Effector memory CD4-positive, alpha-beta T cell (primary cell): ENCODE results near the gene GOLM1.

Experiments
- DNase-seq, 3 donors: peaks; one replicate each; pipeline ENCODE4 v3.0.0-alpha.2; 2020
- H3K27ac ChIP-seq: 2 replicates; pipeline ENCODE4 v1.7.0; 2013; ENCODE audit warnings: mild to moderate bottlenecking, low read length, moderate library complexity; ENCODE audit not compliant: insufficient read depth, poor library complexity, severe bottlenecking
- H3K27me3 ChIP-seq: replicated peaks from 2 replicates; pipeline ENCODE4 v1.7.0; 2013; ENCODE audit warnings: mild to moderate bottlenecking, low read length; ENCODE audit not compliant: insufficient read depth, control insufficient read depth, poor library complexity, severe bottlenecking
- H3K36me3 ChIP-seq: 2 replicates; pipeline ENCODE4 v1.7.0; 2013; ENCODE audit warnings: mild to moderate bottlenecking, low read length, moderate library complexity; ENCODE audit not compliant: control insufficient read depth, insufficient read depth
- H3K4me1 ChIP-seq: 2 replicates; pipeline ENCODE4 v1.7.0; 2013; ENCODE audit warnings: low read length, mild to moderate bottlenecking; ENCODE audit not compliant: control insufficient read depth, insufficient read depth, poor library complexity, severe bottlenecking
- H3K4me3 ChIP-seq: 2 replicates; pipeline ENCODE4 v1.7.0; 2013; ENCODE audit warnings: low read length, low read depth, mild to moderate bottlenecking; ENCODE audit not compliant: insufficient read depth, poor library complexity, severe bottlenecking
- H3K9me3 ChIP-seq: 2 replicates; pipeline ENCODE4 v1.7.0; 2013; ENCODE audit warnings: mild to moderate bottlenecking, low read length, moderate library complexity; ENCODE audit not compliant: control insufficient read depth

Gene GOLM1

GRCh38 chr9:86035827-86036440 lies 63.4 kb downstream of the GOLM1 start:
- Histone ChIP-seq H3K36me3 (no peaks in the 10 kb centered on the region), H3K9me3 (no peaks in the 10 kb centered on the region)

DNA sequence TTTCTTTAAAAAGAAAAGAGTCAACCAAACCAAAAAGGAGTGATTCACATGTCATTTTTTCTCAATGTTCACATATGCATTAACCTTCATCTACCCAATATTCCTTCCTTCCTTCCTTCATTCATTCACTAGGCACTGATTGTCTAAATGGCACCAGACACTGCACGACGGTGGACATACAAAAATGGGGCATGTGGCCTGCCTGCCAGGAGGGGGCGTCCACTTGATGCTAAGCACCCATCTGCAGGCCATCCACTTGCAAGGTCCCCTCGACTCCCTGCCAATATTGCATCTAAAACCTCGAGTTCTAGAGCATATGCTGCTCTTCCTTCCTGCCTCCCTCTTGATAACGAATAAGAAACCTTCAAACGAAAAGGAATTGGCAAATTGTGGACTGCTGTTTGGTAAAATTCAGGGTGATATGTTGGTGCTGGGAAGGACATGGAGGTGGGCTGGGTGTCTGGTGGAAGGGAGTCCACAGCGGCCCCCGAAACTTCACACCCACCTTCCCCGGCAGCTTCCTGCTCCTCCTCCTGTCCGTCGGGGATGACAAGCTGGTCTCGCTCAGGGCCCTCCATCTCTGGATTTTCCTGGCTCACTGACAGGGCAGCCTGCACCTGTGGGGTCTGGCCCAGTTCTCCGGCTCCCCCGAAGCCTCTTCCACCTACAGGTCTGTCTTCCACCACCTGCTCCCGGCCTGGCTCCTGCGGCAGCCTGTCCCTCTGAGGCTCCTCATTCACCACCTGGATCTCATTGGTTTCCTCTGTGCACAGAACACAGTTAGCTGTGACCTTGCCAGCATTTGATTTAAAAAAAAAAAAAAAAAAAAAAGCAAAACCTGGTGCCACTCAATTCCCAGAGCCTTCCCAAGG lies 64.3 kb downstream of the GOLM1 start:
- no peaks in the 10 kb centered on the region for H3K27me3 ChIP-seq
- H3K27ac ChIP-seq, result no peak overlapping the region
- no peaks in the 10 kb centered on the region for H3K9me3 ChIP-seq
- no peak overlapping the region for H3K4me3 ChIP-seq
- DNase-seq, result no peak
- H3K36me3 ChIP-seq, result no peaks in the 10 kb centered on the region
- H3K4me1 ChIP-seq, result no peaks in the 10 kb centered on the region

More at GRCh38 chr9:86035827-86036440, 63.4 kb downstream of the GOLM1 start:
- Histone ChIP-seq H3K4me3 (no peak overlapping the region), H3K27ac (no peak overlapping the region), H3K4me1 (no peaks in the 10 kb centered on the region), H3K27me3 (no peaks in the 10 kb centered on the region)
- DNase-seq, result no peak

GRCh38 chr9:86027767-86028166 lies 71.6 kb downstream of the GOLM1 start:
- Histone ChIP-seq H3K27ac (no peak overlapping the region), H3K9me3 (no peaks in the 10 kb centered on the region), H3K27me3 (no peaks in the 10 kb centered on the region), H3K4me3 (no peak overlapping the region), H3K4me1 (no peaks in the 10 kb centered on the region), H3K36me3 (peaks cover 20% of the 10 kb centered on the region)
- DNase-seq, result no peak

DNA sequence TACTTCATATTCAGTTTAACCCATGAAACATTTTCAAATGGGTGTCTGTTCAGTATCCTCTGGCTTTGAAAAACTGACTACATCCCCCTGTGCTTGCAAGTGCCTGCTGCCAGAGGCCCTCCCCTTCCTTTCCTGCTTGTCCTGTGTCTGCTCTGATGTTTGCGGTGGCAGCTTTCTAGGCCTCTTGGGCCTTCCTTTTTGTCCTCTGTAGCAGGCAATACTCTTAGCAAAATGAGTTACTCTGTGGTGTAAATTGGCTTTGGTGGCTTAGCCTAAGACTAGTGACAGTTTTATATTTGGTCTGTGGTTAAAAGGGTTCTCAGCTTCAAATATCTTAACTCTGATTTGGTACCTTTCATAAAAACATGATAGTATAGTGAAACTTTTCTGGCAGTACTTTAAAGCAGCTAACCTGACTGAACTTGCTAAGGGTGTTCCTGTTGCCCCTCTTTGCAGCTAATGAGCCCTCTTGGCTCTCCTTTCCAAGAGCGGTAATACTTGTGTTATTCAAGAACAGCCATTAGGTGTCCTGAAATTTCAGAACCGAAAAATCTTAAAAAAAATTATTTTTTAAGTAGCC lies 76.6 kb downstream of the GOLM1 start:
- H3K4me3 ChIP-seq, result no peak overlapping the region
- no peaks in the 10 kb centered on the region for H3K27me3 ChIP-seq
- peaks cover 37% of the 10 kb centered on the region for H3K36me3 ChIP-seq
- no peaks in the 10 kb centered on the region for H3K9me3 ChIP-seq
- no peak for DNase-seq
- H3K27ac ChIP-seq, result no peak overlapping the region
- H3K4me1 ChIP-seq, result no peaks in the 10 kb centered on the region

DNA sequence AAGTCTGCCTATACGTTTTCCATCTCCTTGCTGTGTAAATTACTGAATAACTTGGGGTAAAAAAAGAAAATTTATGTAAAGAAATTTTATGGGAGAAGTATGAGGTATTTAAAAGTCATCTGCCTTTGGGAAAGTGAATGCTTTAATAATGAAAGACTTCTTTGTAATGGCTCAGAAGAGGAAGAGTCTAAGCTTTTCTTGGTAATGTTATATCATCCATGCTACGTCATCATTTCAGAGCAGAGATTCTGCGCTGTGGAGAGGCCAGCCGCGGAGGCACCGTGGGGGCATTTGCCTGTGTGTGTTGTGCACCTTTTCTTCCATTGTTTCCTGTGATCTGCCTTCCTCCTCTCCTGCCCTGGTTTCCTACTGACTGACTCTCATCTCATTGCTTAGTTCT lies 78.2 kb downstream of the GOLM1 start:
- no peak overlapping the region for H3K4me3 ChIP-seq
- no peaks in the 10 kb centered on the region for H3K9me3 ChIP-seq
- no peak for DNase-seq
- no peaks in the 10 kb centered on the region for H3K4me1 ChIP-seq
- no peaks in the 10 kb centered on the region for H3K27me3 ChIP-seq
- peaks cover 49% of the 10 kb centered on the region for H3K36me3 ChIP-seq
- H3K27ac ChIP-seq, result no peak overlapping the region

GRCh38 chr9:86020731-86021130 lies 78.6 kb downstream of the GOLM1 start:
- H3K4me1 ChIP-seq, result no peaks in the 10 kb centered on the region
- H3K36me3 ChIP-seq, result peaks cover 49% of the 10 kb centered on the region
- DNase-seq, result no peak
- no peak overlapping the region for H3K4me3 ChIP-seq
- H3K9me3 ChIP-seq, result no peaks in the 10 kb centered on the region
- H3K27ac ChIP-seq, result no peak overlapping the region
- H3K27me3 ChIP-seq, result no peaks in the 10 kb centered on the region

DNA sequence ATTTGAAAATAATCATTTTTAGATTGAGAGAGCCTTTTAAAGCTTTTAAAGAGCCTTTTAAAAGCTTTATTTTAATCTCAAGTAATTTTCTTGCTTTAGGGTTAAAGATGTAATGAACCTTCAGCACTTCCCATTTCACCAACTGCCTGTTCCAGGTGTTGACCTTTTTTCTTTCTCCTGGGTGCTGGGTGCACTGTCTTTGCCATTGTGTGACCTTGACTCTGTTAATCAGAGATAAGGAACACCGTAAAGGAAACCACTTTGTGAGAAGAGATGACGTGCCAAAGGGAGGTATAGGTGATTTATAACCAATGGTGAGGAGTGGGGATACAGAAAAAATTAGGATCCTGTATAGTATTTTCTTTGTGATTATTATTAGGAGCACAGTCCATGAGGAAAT lies 90.2 kb downstream of the GOLM1 start:
- Histone ChIP-seq H3K4me1 (no peaks in the 10 kb centered on the region), H3K9me3 (no peaks in the 10 kb centered on the region), H3K27me3 (no peaks in the 10 kb centered on the region), H3K4me3 (no peak overlapping the region), H3K27ac (no peak overlapping the region), H3K36me3 (peaks cover 30% of the 10 kb centered on the region)
- no peak for DNase-seq

DNA sequence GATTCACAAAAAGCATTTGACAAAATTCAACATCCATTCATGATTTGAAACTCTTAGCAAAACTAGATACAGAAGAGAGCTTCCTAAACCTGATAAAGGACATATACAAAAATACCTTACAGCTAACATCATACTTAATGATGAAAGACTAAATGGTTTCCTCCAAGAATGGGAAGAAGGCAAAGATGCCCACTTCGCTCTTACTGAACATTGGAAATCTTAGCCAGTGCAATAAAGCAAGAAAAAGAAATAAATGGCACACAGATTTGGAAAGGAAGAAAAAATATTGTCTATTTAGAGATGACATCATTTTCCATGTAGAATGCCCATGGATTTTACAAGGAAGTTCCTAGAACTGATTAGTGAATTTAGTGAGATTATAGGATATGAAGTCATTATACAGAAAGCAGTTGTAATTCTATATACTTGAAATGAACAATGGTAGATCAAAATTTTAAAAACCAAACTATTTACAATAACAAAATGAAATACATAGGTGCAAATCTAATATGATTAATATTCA lies 94.0 kb downstream of the GOLM1 start:
- Histone ChIP-seq H3K9me3 (no peaks in the 10 kb centered on the region), H3K36me3 (peaks cover 32% of the 10 kb centered on the region), H3K4me1 (no peaks in the 10 kb centered on the region), H3K27ac (no peak overlapping the region), H3K27me3 (no peaks in the 10 kb centered on the region), H3K4me3 (no peak overlapping the region)
- DNase-seq, result no peak

GRCh38 chr9:85995599-85995998 lies 103.8 kb downstream of the GOLM1 start:
- H3K9me3 ChIP-seq, result no peaks in the 10 kb centered on the region
- DNase-seq, result no peak
- no peak overlapping the region for H3K27ac ChIP-seq
- no peaks in the 10 kb centered on the region for H3K4me1 ChIP-seq
- peaks cover 10% of the 10 kb centered on the region for H3K36me3 ChIP-seq
- no peaks in the 10 kb centered on the region for H3K27me3 ChIP-seq
- H3K4me3 ChIP-seq, result no peak overlapping the region

DNA sequence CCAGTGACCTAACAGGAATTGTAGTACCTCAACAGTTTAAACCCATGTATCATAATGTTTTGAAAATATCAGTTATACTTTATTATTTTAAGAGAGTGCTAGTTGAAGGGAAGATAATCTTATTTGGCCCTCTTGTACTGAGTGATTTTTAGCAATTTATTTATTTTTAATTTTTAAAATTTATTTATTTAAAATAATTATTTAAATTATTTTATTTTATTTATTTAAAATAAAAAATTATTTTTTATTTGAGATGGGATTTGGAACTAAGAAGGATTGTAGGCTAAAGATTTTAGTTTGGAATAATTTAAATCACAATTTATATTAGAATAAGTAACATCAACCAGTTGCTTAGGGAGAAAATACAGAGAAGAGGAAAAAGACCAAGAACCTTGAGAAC lies 104.3 kb downstream of the GOLM1 start:
- peaks cover 11% of the 10 kb centered on the region for H3K36me3 ChIP-seq
- no peak overlapping the region for H3K4me3 ChIP-seq
- no peaks in the 10 kb centered on the region for H3K9me3 ChIP-seq
- no peak for DNase-seq
- no peaks in the 10 kb centered on the region for H3K4me1 ChIP-seq
- no peaks in the 10 kb centered on the region for H3K27me3 ChIP-seq
- H3K27ac ChIP-seq, result no peak overlapping the region
